ENCODE measurements around the gene GZF1.

- TF ChIP-seq CTCF (IDR thresholded peaks at IDR 0.05): no peak
- TF ChIP-seq POLR2A (IDR thresholded peaks at IDR 0.05): no peak
- TF ChIP-seq EP300 (IDR thresholded peaks at IDR 0.05): no peak
These were observed 36.9 kb upstream of the GZF1 start for GRCh38 chr20:23325107-23325506.
